Osteoblast (primary cell): ENCODE data around the gene PARD3. TPM values are rescaled to one million over a fixed set of nuclear protein-coding genes. Genes with fewer than 3 reads are reported as not detected.

Experiments
- DNase-seq: peaks from one replicate; pipeline ENCODE4 v3.0.0; 2011; ENCODE audit warnings: low spot score, mixed read lengths; ENCODE audit not compliant: insufficient read length; ENCODE audit errors: missing footprints
- H2AFZ ChIP-seq: 2 replicates; pipeline ENCODE4 v1.6.0; 2011; ENCODE audit warnings: mild to moderate bottlenecking, low read length
- H3K27ac ChIP-seq: 2 replicates; pipeline ENCODE4 v1.5.1; 2011; ENCODE audit warnings: mild to moderate bottlenecking, low read depth, low read length, moderate library complexity
- H3K27me3 ChIP-seq: 2 replicates; pipeline ENCODE4 v1.6.0; 2012; ENCODE audit warnings: mild to moderate bottlenecking, control low read depth, inconsistent platforms, low read length, moderate library complexity; ENCODE audit not compliant: insufficient read depth
- H3K36me3 ChIP-seq: 2 replicates; pipeline ENCODE4 v1.5.1; 2011; ENCODE audit warnings: mild to moderate bottlenecking, low read length, control low read depth, moderate library complexity; ENCODE audit not compliant: insufficient read depth
- H3K4me1 ChIP-seq: 2 replicates; pipeline ENCODE4 v1.5.1; 2011; ENCODE audit warnings: mild to moderate bottlenecking, low read length, control low read depth, moderate library complexity; ENCODE audit not compliant: insufficient read depth
- H3K4me2 ChIP-seq: 2 replicates; pipeline ENCODE4 v1.6.0; 2011; ENCODE audit warnings: mild to moderate bottlenecking, low read length; ENCODE audit not compliant: insufficient read depth
- H3K4me3 ChIP-seq: fragments of 200-600 bp; sonication (generic); 3 replicates; pipeline ENCODE4 v1.5.1; 2012; ENCODE audit warnings: mild to moderate bottlenecking, low read length, inconsistent platforms; ENCODE audit not compliant: insufficient read depth
- H3K79me2 ChIP-seq: 2 replicates; pipeline ENCODE4 v1.6.0; 2012; ENCODE audit warnings: mild to moderate bottlenecking, low read length, control low read depth, inconsistent platforms; ENCODE audit not compliant: insufficient read depth
- H3K9me3 ChIP-seq: 2 replicates; pipeline ENCODE4 v1.5.1; 2011; ENCODE audit warnings: low read depth, low read length, control low read depth
- H4K20me1 ChIP-seq: 2 replicates; pipeline ENCODE4 v1.6.0; 2012; ENCODE audit warnings: mild to moderate bottlenecking, low read length, control low read depth; ENCODE audit not compliant: insufficient read depth
- CTCF ChIP-seq: IDR thresholded peaks from 2 replicates; pipeline ENCODE4 v1.5.1; 2011; ENCODE audit warnings: mild to moderate bottlenecking, low read depth, low read length, moderate library complexity; ENCODE audit errors: extremely low read depth
- total RNA-seq: library from RNA; depleted of rRNA; stranded (reverse); fragments of >200 nt; gene quantifications from 2 replicates; pipeline ENCODE4 v1.2.3, GENCODE V29; 2012

Gene PARD3
- 69.2 and 71.7 TPM in 2 replicates for total RNA-seq

DNA sequence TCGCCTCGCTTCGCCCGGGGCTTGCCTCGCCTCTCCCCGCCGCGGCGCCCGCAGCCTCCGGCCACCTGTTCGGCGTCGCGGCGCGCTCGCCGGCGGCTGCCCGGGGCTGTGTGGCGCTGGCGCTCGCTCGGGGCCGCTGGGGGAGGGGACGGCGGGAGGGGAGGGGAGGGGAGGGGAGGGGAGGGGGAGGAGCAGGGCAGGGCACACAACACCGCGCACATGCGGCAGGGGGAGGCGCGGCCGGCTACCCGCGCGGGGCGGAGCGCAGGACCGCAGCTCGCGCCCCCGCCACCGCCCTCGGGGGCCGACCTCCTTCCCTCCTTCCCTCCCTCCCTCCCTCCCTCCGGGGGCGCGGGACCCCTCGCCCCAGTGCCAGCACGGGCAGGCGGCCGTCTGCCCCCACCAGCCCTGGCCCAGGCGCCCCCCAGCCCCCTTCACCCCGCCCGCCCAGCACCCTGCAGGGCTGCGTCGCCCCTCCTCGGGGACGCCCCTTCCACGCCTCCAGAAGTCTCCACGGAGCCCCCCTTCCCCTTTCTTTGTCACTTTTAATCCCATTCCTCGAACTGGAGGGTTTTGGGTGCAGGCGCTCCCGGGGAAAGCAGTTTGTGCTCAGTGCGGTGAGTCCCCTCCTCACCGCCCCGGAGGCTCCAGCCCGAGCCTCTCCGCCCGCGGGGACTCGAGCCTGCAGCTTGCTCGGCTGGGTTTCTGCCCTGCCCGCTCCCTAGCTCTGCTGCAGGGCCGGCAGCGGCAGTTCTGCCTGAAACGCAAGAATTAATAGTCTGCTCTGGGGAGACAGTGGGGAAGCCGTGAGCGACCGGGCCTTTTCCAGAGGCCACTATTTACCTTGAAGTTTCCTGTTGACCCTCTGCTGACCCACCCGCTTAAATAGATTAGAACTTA is at the start of gene PARD3:
Gene PARD3 (minus strand): TSS at position 112 of the 900 bp plus-strand sequence. CDS start 301 bp downstream, outside the sequence.
- peak; percentile 96 for DNase-seq
- TF ChIP-seq CTCF = no peak
- peak within 1 kb of the TSS; percentile 82 for H2AFZ ChIP-seq

GRCh38 chr10:34864149-34865067 is 49.3 kb upstream of the PARD3 start:
- Histone ChIP-seq H3K9me3 (no peaks in the 10 kb centered on the region), H3K4me3 (no peak overlapping the region), H2AFZ (no peak overlapping the region), H4K20me1 (no peaks in the 10 kb centered on the region), H3K79me2 (no peaks in the 10 kb centered on the region), H3K27ac (no peak overlapping the region), H3K27me3 (peaks cover 5% of the 10 kb centered on the region), H3K36me3 (no peaks in the 10 kb centered on the region), H3K4me1 (peaks cover 3% of the 10 kb centered on the region), H3K4me2 (no peak overlapping the region)
- no peak for DNase-seq
- no peak for TF ChIP-seq CTCF

More for the DNA sequence above, at the start of gene PARD3:
- Histone ChIP-seq H3K4me3 (peak within 1 kb of the TSS; percentile 81), H4K20me1 (peaks cover 25% of the 10 kb centered on the region), H3K36me3 (no peaks in the 10 kb centered on the region), H3K27me3 (no peaks in the 10 kb centered on the region), H3K4me2 (peak within 1 kb of the TSS; percentile 87), H3K79me2 (peaks cover 31% of the 10 kb centered on the region), H3K4me1 (peaks cover 18% of the 10 kb centered on the region), H3K9me3 (no peaks in the 10 kb centered on the region), H3K27ac (peak within 1 kb of the TSS; percentile 45)

DNA sequence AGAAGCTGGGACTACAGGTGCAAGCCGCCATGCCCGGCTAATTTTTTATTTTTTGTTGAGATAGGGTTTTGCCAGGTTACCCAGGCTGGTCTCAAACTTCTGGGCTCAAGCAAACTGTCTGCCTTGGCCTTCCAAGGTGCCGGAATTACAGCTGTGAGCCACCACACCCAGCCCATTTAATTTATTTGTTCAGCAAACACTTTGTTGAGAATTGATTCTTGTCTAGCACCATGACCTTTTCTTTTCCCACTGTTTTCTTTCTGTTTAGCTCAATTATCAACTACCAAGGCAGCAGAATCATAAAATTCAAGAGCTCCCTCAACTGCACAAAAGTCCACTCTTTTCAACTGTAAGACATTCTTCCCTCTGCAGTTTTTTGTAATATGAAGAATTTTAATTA is 47.8 kb upstream of the PARD3 start:
- Histone ChIP-seq H3K9me3 (no peaks in the 10 kb centered on the region), H2AFZ (no peak overlapping the region), H3K36me3 (no peaks in the 10 kb centered on the region)

More for the DNA sequence above, 47.8 kb upstream of the PARD3 start:
- Histone ChIP-seq H3K27me3 (peaks cover under 1% of the 10 kb centered on the region), H3K4me1 (peaks cover 5% of the 10 kb centered on the region), H3K4me2 (no peak overlapping the region), H3K27ac (no peak overlapping the region), H3K79me2 (no peaks in the 10 kb centered on the region), H4K20me1 (no peaks in the 10 kb centered on the region), H3K4me3 (no peak overlapping the region)
- TF ChIP-seq CTCF = no peak
- DNase-seq = no peak
